Stimulated activated CD4-positive, alpha-beta T cell treated with anti-CD3 and anti-CD28 coated beads, Interleukin-1b, Interleukin-23, amount 100 ng/mL, for 24 hours (primary cell): ENCODE measurements around the gene PPM1A.
A peak's percentile ranks its signal among the peaks of the same experiment; 100 is the strongest.

Source experiments
- DNase-seq, 4 experiments: peaks; one replicate each; pipeline ENCODE4 v3.0.0-alpha.2; 2020; ENCODE audit warnings: low read depth in 4 of 4, low spot score in 1 of 4

PPM1A gene

DNA sequence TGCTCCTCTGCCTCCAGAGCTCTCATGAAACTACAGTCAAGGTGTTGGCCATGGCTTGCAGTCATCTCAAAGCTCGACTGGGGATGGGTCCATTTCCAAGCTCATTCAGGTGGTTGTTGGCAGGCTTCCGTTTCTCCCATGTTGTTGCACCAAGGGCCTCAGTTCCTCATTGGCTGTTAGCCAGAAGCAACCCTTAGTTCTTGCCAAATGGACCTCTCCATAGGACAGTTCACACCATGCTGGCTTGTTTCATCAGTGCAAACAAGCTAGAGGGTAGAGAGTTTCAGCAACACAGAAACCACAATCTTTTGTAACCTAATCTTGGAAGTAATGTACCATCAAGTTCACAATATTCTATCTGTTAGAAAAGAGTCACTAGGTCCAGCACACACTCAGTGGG lies 22.7 kb upstream of the PPM1A start:
- no peak for DNase-seq

DNA sequence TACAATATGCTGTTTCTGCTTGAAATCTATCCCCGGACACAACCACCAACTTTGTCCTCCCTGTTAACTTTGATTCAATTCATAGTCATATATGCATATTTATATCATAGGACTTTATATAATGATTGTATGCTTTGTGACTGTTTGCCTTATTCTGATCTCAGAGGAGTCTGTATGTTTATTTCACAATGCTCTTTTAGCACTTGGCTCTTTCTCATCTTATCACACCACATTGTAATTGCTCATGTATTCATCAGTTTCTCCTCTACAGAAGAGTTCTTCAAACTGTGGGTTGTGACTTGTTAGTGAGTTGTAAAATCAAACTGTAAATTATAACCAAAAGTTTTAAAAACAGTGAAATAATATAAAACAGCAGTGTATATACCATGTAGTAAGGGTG lies 21.7 kb upstream of the PPM1A start:
- DNase-seq = no peak

DNA sequence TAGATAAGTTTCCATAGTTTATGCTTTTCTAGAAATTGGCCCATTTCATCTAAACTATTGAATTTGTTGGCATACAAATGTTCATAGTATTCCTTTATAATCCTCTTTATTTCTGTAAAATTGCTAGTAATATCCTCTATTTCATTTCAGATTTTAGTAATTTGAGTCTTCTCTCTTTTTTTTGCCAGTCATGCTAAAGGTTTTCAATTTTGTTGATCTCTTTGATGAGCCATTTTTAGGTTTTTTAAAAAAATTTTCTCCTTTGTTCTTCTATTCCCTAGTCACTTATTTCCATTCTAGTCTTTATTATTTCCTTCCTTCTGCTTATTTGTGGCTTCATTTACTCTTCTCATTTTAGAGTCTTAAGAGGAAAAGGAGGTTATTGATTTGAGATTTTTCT lies 19.4 kb upstream of the PPM1A start:
- no peak for DNase-seq

DNA sequence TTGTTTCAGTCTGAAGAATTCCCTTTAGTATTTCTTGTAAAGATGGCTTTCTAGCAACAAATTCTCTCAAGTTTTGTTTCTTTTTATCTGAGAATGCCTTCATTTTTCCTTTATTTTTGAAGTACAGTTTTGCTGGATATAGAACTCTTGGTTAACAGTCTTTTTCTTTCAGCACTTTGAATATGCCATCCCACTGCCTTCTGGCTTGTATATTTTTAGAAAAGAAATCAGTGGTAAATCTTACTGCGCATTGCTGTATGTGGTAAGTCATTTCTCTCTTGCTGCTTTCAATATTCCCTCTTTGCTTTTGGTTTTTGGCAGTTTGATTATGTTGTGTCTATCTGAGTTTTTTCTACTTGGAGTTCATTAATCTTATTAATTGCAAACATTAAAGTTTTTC lies 16.8 kb upstream of the PPM1A start:
- no peak for DNase-seq

DNA sequence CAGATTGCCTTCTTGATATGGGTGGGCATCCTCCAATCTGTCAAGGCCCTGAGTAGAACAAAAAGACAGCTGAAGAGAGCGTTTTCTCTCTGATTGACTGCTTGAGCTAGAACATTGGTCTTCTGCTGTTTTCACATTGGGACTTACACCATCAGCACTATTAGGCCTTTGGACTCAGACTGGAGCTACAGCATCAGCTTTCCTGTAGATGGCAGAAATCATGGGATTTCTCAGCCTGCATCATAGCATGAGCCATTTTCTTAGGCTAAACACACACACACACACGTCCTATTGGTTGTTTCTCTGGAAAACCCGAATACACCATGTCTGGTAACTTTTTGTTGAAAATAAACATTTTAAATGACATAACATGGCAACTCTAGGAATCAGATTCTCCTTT lies 15.8 kb upstream of the PPM1A start:
- no peak for DNase-seq

DNA sequence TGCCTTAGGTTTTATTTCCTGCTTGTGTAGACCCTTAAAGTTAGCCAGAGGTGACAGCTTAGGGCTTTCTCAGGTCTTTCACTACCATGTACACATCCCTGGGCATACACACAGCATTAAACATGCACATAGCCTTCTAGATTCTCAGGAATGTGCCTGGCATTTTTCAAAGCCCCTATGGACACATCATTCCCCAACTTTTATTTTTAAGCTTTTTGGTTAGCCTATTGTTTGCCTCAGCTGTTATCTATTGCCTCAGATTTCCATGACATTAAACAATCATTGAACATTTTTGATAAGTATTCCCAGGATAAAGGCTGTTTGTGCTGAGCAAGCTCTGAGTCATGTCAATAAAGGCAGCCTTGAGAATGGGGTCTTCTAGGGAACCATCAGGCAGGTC lies 15.1 kb upstream of the PPM1A start:
- no peak for DNase-seq

DNA sequence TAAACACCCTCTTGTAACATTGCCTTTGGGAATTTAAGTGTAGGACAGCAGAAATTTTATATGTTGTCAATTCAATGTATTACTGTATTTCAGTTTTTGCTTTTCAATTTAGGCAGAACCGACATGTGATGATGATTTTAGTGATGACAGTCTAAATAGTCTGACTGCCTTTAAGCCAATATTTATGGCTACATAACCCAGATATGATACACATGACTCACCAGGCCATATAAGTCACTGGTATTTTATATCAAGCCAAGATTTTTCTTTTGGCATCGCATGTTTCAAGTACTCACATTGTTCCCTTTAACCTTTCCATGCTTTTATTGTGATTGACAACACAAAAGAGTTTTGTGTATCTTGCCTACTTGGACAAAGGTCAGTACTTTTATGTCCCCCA lies 13.6 kb upstream of the PPM1A start:
- no peak for DNase-seq

DNA sequence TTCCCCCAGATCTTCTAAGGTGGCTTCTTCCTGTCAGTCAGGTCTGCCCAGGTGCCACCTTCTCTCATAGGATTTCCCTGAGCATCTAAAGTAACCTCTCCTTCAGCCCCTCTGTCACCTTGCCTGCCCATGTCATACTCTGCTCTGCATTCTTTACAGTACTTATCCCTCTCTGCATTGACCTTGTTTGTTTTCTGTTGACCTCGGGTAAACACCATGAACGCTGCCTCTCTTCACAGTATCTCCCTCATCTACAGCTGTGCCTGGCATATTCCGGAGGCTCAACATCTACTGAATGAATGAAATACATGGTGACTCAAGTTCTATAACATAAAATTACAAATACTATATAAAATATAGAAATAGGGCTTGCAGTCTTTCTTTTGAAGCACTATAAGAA lies 10.1 kb upstream of the PPM1A start:
- DNase-seq = no peak

DNA sequence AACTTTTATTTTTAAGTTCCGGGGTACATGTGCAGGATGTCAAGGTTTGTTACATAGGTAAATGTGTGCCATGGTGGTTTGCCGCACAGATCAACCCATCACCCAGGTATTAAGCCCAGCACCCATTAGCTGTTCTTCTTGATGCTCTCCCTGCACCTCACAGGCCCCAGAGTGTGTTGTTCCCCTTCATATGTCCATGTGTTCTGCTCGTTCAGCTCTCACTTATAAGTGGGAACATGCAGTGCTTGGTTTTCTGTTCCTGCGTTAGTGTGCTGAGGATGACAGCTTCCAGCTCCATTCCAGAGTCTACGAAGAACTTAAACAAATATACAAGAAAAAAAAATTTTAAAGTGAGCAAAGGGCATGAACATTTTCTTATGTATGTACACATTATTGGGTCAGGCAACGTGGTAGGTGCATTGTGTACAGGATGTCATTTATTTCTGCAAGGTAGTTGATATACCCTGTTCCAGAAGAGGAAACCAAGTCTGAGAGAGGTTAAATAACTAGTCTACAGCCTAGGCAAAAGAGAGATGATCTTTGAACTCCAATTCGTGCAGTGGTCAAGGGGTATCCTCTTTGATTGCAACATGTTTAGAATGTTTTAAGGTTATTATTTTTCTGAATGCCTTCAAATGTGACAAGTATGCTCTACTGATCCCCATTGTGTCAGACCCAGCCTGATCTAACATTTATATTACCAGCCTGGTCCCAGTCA lies 8.7 kb upstream of the PPM1A start:
- no peak for DNase-seq

DNA sequence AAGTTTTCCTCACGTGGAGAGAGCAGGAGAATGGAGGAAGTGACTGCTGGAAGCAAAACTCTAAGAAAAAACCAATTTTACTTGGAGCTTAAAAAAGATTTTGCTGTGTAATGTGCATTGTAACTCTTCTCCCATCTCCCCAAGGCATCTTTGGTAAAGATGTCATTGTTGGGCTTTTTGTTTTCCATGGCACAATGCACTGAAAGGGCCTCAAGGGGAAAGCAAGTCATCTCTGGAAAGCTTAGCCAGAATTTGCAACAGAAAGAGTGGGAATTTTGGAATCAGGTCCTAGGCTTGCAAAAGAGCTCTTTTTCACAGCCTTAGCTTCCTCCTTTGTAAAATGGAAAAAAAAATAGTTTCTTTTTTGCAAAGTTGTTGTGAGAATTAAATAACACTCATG lies 7.9 kb upstream of the PPM1A start:
- no peak for DNase-seq

DNA sequence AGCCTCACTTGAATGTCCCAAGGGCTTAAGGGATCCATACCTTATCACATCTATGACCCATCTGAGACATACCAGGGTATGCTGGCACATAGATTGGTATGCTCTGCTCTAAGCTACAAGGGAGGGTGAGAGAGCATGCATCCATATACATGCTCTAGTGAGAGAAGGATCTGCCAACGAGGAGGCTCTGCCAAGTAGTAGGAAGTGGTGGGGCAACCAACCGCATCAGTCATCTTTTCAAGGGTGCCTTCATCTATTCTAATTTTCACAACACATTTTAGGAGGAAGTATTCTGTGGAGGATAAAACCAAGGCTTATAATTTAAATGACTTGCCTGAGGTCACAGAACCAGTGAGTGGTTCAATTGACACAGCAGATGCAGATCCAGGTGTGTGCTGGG lies 6.6 kb upstream of the PPM1A start:
- DNase-seq = no peak

DNA sequence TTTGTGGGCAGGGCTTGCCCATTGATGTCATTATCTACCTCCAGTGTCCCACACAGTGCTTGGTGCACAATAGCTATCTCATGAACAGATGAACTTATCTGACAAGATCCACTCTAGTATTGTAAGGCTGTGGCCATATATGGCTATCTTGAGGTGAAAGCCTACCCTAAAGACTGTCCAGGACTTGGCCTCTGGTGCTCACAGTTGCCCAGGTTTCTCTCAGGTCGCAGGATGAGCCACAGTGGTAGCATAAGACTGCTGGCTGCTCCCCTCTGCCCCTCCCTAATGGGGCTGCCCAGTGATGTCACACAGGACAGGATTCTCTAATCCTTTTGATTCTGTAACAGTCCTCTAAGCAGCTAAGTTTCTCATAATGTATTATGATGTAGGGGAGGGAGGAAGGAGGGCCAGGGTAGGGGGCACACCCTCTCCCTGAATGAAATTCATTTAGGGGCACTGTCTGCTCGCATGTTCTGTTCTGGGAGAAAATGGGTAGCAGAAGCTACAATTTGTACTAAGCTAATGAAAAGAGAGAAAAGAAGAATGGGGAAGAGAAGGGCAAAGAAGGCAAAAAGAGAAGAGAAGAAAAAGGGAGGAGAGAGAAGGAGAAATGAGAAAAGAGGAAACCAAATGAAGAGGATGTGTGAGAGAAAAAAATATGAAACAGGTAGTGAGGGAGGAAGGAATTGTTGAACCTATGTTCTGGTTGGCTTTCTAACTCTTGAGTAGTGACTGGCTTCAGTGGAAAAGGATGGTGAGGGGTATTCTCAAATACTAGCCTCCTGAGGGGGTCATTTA lies 3.4 kb upstream of the PPM1A start:
- peak in 1 of 4 experiments; percentile 2 for DNase-seq

DNA sequence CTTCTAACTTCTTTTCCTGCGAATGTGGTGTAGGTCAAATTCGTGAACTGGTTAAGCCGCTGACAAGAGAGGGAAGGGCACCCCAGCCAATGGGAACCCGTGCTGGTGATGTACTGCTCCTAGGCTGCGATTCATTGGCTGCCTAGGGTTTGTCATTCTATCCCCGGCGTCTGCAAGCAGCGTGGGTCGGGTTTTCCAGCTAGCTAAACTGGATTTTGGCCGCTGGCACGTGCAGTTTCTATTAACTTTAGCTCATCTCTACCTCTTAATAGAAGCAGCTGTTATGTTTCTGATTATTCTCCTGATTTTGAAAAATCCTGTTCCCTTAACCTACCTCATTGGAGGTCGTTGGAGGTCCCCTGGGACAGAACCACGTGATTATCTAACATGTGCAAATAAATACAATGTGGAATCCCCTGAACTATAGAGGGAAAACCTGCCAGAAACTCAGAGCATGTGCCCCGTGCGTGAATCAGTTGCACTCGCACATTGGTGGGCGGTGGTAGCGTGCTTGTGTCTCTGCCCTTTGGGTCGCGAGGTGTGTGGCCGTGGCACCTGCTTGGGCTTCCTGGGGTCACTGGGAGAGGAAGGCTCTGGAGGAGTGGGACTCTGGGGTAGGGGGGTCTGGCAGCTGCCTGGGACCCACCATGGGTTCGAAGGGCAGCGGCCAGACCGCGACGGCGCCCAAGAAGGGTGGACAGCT lies 876 bp upstream of the PPM1A start:
- DNase-seq = peak; percentile 61 to 78 (median 70)

DNA sequence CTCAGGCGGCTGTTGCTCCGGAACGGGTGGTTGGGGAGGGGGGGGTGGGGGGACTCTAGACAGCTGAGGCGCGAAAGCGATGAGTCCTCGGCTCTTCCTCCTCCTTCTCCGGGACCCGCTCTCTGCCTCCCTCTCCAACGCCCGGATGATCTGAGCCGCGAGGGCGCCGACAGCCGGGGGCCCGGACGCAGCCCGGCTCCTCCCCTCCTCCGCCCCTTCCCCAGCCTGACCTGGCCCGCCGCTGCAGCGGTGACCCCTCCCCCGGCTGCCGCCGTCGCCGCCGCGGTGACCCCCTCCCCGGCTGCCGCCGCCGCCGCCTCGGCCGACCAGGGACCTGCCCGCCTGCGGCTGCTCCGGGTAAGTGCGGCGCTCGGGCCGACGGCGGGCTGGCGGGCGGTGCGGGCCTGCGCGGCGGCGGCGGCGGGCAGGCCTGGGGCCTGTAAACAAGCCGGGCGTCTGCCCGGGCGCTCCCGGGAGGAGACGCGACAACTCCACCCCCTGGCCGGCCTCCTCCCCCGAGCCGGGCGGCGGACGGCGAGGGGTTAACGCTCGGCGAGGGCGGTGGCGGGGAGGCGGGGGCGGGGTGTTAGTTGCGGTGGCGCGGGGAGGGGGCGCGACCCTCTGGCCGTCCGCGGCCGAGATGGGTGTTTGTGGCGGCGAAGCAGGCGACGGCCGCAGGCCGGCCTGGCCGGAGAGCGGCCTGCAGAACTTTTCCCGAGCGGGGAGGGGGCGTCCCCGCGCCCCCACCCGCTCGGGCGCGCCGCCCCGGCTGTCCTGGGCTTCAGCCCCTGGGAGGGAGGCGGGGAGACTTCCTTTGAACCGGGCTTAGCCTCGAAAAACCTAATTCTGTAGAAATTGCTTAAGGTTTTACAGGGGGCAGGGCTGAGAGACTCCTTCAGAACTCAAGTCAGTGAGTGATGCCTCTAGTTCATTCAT lies 568 bp downstream of the PPM1A start:
- peak; percentile 25 to 56 (median 32) for DNase-seq

DNA sequence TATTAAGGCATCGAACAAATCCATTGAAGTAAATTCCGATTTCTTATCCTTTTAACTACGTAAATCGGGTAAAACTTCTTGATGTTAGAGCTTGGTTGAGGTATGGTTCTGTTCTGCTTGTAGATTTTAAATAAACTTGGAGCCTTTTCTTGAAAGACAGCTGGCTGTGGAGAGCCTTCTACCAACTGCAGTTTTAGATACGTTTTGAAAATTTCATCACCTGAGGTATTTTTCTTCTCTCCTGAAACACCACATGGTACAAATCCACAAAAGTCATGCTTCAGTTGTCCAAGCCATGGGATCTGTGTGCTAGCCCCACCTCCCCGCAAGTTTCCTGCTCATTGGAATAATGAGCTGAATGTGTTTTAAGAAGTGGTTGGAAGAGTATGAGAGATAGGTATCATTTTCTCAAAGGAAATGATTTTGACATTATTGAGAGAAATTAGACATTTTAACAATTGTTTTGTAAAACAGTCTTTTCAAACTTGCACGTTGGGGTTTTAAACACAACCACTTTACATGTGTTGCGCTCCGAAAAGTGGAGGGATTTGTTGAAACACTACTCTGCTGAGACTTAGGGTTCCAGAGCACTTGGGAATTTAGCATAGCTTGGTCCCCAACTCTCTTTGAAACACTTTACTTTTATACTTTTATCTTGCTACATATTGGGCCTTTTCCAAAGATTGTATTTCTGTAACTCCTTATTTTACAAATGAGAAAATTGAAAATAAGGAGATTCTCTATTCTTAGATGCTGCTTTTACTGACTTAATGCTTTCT lies 1.4 kb downstream of the PPM1A start:
- no peak for DNase-seq

DNA sequence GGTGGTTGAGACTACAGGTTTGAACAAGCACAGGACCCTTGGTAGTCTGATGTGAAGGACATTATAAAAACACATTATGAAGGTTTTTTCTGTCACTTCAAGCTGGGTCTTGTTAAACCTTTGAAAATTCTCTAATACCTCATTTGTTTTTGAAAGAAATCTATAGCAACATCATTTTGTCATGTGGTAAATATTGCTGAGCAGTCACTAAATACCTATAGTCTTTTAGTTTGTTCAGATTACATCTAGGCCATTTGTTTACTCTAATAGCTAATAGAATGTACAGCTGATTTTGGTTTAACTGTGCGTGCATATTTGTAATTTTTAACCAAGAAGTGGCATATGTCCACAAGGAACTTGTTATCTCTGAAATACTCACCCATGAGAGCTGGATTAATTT lies 2.9 kb downstream of the PPM1A start:
- no peak for DNase-seq

DNA sequence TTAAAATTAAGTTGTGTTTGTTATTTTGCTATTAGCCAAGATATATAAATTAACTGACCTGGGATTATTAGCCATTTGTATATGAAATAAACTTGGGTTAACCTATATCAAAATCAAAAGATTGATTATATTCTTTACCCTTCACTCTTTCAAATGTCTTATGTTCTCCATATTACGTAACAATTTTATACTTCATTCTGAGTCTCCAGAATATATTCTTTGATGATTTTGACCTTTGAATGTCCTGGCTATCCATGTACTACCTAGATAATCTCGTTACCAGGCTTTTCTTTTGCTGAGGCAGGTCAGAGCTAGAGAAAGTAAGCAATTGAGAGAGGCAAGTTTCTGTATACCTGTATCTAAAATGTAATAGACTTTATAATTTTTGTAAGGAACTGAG lies 3.6 kb downstream of the PPM1A start:
- DNase-seq = no peak

DNA sequence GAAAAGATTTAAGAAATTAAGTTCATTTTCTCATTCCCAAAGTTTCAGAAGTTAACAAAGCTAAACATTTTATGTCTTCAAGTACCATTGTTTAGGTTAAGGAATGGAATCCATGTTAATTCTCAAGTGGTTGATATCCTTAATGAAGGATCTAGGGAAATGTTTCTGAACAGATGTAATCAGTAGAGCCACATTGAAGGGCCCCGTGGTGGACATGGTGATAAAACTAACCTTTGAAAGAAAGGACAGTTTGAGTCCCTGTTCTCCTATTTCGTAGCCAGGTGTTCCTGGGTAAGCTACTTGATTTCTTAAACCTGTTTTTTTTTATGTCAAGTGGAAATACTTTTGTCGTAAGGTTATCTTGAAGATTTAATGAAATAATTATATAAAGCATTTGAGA lies 4.6 kb downstream of the PPM1A start:
- DNase-seq = no peak

DNA sequence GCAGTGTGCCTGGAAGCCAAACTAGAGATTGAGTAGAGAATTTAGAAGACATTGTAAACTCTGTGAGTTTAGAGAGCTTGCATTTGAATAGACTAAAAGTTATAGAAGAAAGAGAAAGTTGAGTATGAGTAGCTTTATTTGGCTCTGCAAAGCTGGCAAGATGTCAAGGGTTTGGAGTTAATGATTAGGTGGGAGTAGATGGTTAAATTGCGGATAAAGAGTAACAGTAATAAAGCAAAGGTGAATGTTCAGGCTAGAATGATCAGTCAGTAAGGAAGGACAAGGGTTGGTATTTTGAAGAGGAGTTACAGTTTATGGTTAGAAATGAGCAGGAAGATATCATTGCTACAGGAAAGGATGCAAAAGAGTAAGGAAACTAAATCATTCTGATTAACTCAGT lies 5.2 kb downstream of the PPM1A start:
- no peak for DNase-seq

DNA sequence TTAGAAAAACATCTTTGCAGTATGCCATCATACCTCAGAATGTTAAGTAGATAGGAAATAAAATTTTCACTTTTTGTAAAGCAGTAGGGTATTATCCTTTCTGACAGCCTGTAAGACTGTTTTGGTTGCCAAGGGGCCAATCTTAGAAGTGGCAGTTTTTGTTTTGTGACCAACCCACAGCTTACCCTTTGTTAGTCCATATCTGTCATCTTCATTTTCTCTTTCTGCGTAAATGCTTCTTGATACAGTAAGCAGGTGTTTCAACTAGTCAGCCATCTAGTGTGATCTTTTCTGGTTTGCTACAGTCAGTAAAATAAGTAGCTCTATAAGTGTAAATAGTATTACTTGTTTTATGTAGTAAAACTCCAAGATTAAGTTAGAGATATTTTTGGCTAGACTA lies 8.8 kb downstream of the PPM1A start:
- no peak for DNase-seq
